ENCODE data around the gene BTRC.

- TF ChIP-seq CTCF (IDR thresholded peaks at IDR 0.05), result no peak
- no peak for TF ChIP-seq POLR2A (IDR thresholded peaks at IDR 0.05)
These were observed 39.4 kb downstream of the BTRC start for GRCh38 chr10:101393378-101393777.

Measured in right lobe of liver (tissue), 4 donors.